ENCODE data around the gene RRAGD. TPM values are rescaled to one million over a fixed set of nuclear protein-coding genes. Genes with fewer than 3 reads are reported as not detected.

The RRAGD gene
- total and polyA plus RNA-seq, 2 of the 13 experiments (the other 11 are each of a cell fraction or from before 2014, with no cell fraction given), result 0.35 to 0.53 TPM

DNA sequence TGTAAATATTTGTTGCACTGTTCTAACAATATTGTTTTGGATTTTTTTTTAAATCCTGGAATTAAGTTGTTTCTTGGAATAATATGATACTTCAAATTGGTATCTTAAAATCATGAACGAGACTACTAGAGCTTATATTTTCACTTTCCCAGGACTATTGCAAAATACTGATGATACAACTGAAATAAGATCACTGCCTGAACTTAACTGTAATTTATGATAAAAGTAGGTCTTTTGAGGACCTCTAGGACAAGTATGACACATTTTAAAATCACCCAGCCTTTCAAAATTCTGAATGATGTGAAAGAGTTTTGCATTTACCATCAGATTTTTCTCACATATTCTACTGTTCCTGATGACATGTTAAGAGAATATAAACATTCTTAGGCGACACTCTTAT is 50.9 kb downstream of the RRAGD start:
- H3K36me3 ChIP-seq (replicated peaks in 1 of 2; ENCODE audit: control insufficient read depth in 1 of 2, insufficient read depth in 2 of 2, low read length in 2 of 2), result no peaks in the 10 kb centered on the region
- H3K27ac ChIP-seq (ENCODE audit: extremely low read length, insufficient read depth, low read length), result no peak overlapping the region
- WGBS (ENCODE audit: low lambda C conversion rate), result 63% methylated on average over 2 of the region's 2 CpGs
- in situ Hi-C loops (cut with HindIII; ENCODE audit: extremely low pct_ligation_motif_present, low pct_unique_long_range_greater_than_20kb) (no loop called here), intact Hi-C loops (cut with micrococcal nuclease; ENCODE audit: unreplicated experiment) (no loop called here)
- H2AFZ ChIP-seq (ENCODE audit: low read length), result no peak overlapping the region
- ChIA-PET CTCF (ENCODE audit: low intra/inter-chr PET ratio, low total read pairs) (no interaction called here), POLR2A (no interaction called here)
- DNase-seq (ENCODE audit: low spot score) (no peak), FAIRE-seq (no peak), ATAC-seq (no peak)
- no peaks in the 10 kb centered on the region for H4K20me1 ChIP-seq (ENCODE audit: insufficient read depth, low read length)
- H3K4me3 ChIP-seq (replicated peaks in 1 of 3; ENCODE audit: insufficient read depth in 1 of 3, low read depth in 2 of 3, low read length in 3 of 3), result no peak overlapping the region
- BruUV-seq (replicated peaks), result no TSS peak
- no peak overlapping the region for H3K9ac ChIP-seq (ENCODE audit: insufficient read depth, low read depth, low read length)
- no peaks in the 10 kb centered on the region for H3K79me2 ChIP-seq (ENCODE audit: insufficient read depth, low read length)
- no peaks in the 10 kb centered on the region for H3K9me3 ChIP-seq (ENCODE audit: low read length)
- H3K4me2 ChIP-seq (ENCODE audit: low read depth, low read length), result no peak overlapping the region
- TF ChIP-seq ZNF816 (CRISPR knock-in tag; IDR thresholded peaks at IDR 0.05; ENCODE audit: borderline replicate concordance), result no peak
- TF ChIP-seq MLLT10 (CRISPR knock-in tag; IDR thresholded peaks at IDR 0.05), result no peak
- TF ChIP-seq AGO2 (optimal IDR thresholded peaks at IDR 0.05; ENCODE audit: low read depth, low read length), result no peak
- no peak for TF ChIP-seq PPARG (CRISPR knock-in tag; conservative IDR thresholded peaks at IDR 0.05)
- no peak for TF ChIP-seq E2F1 (CRISPR knock-in tag; IDR thresholded peaks at IDR 0.05)
- no peak for TF ChIP-seq GRHL1 (CRISPR knock-in tag; conservative IDR thresholded peaks at IDR 0.05)
- TF ChIP-seq ZFP62 (CRISPR knock-in tag; IDR thresholded peaks at IDR 0.05), result no peak
- no peaks in the 10 kb centered on the region for H3K27me3 ChIP-seq (ENCODE audit: control insufficient read depth in 1 of 2, insufficient read depth in 2 of 2, low read length in 2 of 2)
- H3K4me1 ChIP-seq (ENCODE audit: insufficient read depth, low read length), result no peaks in the 10 kb centered on the region

Data from HepG2 (cell line).